ES-I3 (cell line): ENCODE measurements around the gene PIK3CD.
"Not testable (repeated sequence)": the region's sequence is repeated elsewhere in the genome, so short reads cannot be mapped to it uniquely, and the experiment has no call there.

Source experiments
- H3K36me3 ChIP-seq: 2 replicates; pipeline ENCODE4 v1.6.1; 2013; ENCODE audit warnings: mild to moderate bottlenecking, low read length, control low read depth, moderate library complexity; ENCODE audit not compliant: insufficient read depth
- H3K4me1 ChIP-seq: 2 replicates; pipeline ENCODE4 v1.6.1; 2013; ENCODE audit warnings: mild to moderate bottlenecking, control low read depth, low read length; ENCODE audit not compliant: insufficient read depth
- H3K9ac ChIP-seq: 2 replicates; pipeline ENCODE4 v1.6.1; 2013; ENCODE audit warnings: low read depth, mild to moderate bottlenecking, low read length, moderate library complexity
- H3K9me3 ChIP-seq: 2 replicates; pipeline ENCODE4 v1.6.1; 2013; ENCODE audit warnings: mild to moderate bottlenecking, low read length, moderate library complexity; ENCODE audit not compliant: control insufficient read depth, insufficient read depth

Gene PIK3CD

GRCh38 chr1:9612162-9612845 is 39.2 kb upstream of the PIK3CD start:
- H3K9me3 ChIP-seq: no peaks in the 10 kb centered on the region
- no peak overlapping the region for H3K9ac ChIP-seq
- no peaks in the 10 kb centered on the region; the same call in 1 of the 2 replicates for H3K36me3 ChIP-seq
- no peaks in the 10 kb centered on the region for H3K4me1 ChIP-seq

GRCh38 chr1:9612871-9613624 is 38.5 kb upstream of the PIK3CD start:
- H3K36me3 ChIP-seq: no peaks in the 10 kb centered on the region; the same call in 1 of the 2 replicates
- H3K9ac ChIP-seq: no peak overlapping the region
- H3K4me1 ChIP-seq: no peaks in the 10 kb centered on the region
- H3K9me3 ChIP-seq: no peaks in the 10 kb centered on the region

GRCh38 chr1:9613625-9614299 is 37.8 kb upstream of the PIK3CD start:
- Histone ChIP-seq H3K9ac (no peak overlapping the region), H3K36me3 (no peaks in the 10 kb centered on the region; the same call in 1 of the 2 replicates), H3K9me3 (no peaks in the 10 kb centered on the region), H3K4me1 (no peaks in the 10 kb centered on the region)

- no peak overlapping the region for H3K9ac ChIP-seq
- H3K36me3 ChIP-seq: no peaks in the 10 kb centered on the region
- no peaks in the 10 kb centered on the region for H3K9me3 ChIP-seq
- H3K4me1 ChIP-seq: no peaks in the 10 kb centered on the region
These were observed 36.0 kb upstream of the PIK3CD start for GRCh38 chr1:9615316-9616063.

DNA sequence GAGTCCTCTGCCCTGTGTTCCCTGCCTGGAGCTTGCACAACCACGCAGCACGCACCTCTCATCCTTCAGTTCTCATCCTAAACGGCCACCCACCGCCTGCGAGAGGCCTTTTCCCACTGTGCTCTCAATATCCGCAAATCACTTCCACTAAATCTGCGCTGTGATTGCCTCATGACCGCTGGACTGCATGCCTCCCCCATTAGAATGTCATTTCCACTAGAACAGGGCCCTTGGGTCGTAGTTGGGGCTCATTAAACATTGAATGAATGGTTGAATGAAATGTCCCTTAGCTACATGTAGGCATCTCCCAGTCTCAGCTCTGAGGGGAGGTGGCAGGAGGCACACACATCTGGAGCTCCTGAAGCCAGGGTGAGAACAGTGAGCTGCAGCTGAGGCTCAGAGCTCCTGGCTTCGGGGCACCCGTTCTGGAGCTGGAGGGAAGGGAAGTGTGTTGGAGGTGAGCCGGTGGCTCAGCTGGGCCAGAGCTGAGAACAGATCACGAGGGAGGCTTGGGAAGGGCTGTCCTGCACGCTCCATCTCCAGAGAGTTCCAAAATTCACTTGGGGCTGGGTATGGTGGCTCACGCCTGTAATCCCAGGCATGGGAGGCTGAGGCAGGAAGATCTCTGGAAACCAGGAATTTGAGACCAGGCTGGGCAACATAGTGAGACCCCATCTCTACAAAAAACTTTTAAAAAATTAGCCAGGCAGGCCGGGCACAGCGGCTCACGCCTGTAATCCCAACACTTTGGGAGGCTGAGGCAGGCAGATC is 32.4 kb upstream of the PIK3CD start:
- Histone ChIP-seq H3K4me1 (no peaks in the 10 kb centered on the region), H3K9ac (no peak overlapping the region), H3K9me3 (no peaks in the 10 kb centered on the region), H3K36me3 (no peaks in the 10 kb centered on the region)

GRCh38 chr1:9621032-9621431 is 30.5 kb upstream of the PIK3CD start:
- no peaks in the 10 kb centered on the region for H3K36me3 ChIP-seq
- H3K4me1 ChIP-seq: no peaks in the 10 kb centered on the region
- H3K9ac ChIP-seq: no peak overlapping the region
- H3K9me3 ChIP-seq: no peaks in the 10 kb centered on the region

GRCh38 chr1:9624081-9624480 is 27.4 kb upstream of the PIK3CD start:
- H3K4me1 ChIP-seq: no peaks in the 10 kb centered on the region
- H3K9ac ChIP-seq: no peak overlapping the region
- no peaks in the 10 kb centered on the region for H3K9me3 ChIP-seq
- H3K36me3 ChIP-seq: no peaks in the 10 kb centered on the region

- not testable (repeated sequence) for H3K9me3 ChIP-seq, H3K4me1 ChIP-seq, H3K9ac ChIP-seq, H3K36me3 ChIP-seq
These were observed 26.5 kb upstream of the PIK3CD start for GRCh38 chr1:9625030-9625429.

GRCh38 chr1:9626201-9626608 is 25.3 kb upstream of the PIK3CD start:
- Histone ChIP-seq H3K9ac (no peak overlapping the region), H3K9me3 (no peaks in the 10 kb centered on the region), H3K4me1 (no peaks in the 10 kb centered on the region), H3K36me3 (no peaks in the 10 kb centered on the region)

GRCh38 chr1:9628541-9629444 is 22.7 kb upstream of the PIK3CD start:
- no peaks in the 10 kb centered on the region for H3K9me3 ChIP-seq
- H3K4me1 ChIP-seq: no peaks in the 10 kb centered on the region
- no peak overlapping the region for H3K9ac ChIP-seq
- no peaks in the 10 kb centered on the region for H3K36me3 ChIP-seq

DNA sequence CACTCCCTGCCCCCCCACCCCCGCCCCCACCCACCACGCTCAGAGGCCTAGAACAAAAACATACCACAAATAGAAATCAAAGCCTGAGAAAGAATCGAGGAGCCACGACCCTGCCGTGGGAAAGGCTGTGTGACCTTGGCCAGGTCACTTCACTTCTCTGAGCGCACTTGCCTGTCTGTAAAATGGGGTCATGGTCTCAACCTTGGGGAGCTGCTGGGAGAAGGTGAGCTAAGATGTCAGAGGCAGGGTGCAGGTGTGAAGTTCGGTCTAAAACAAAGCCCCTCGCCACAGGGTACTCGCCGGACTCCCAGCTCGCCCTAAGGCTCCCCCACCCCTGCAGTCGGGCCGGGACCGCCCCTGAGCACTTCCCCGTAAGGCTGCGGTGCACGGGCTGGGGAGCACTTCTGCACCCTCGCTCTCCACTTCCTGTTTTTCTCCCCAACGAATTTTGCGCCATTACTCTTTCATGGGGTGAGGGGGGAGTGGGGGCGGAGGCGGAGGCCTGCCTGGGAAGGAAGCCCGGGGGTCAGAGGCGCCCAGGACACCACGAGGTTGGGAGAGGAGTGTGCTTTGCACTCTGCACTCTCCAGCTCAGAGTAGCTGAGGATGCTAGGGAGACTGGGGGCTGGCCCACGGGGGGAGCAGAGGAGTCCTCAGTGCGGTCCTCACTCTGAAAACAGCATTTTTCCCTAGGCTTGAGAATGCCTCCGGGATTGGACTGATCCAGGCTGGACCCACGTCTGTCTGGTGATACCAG is 21.9 kb upstream of the PIK3CD start:
- H3K9ac ChIP-seq: no peak overlapping the region
- H3K9me3 ChIP-seq: no peaks in the 10 kb centered on the region
- no peaks in the 10 kb centered on the region for H3K4me1 ChIP-seq
- no peaks in the 10 kb centered on the region for H3K36me3 ChIP-seq

DNA sequence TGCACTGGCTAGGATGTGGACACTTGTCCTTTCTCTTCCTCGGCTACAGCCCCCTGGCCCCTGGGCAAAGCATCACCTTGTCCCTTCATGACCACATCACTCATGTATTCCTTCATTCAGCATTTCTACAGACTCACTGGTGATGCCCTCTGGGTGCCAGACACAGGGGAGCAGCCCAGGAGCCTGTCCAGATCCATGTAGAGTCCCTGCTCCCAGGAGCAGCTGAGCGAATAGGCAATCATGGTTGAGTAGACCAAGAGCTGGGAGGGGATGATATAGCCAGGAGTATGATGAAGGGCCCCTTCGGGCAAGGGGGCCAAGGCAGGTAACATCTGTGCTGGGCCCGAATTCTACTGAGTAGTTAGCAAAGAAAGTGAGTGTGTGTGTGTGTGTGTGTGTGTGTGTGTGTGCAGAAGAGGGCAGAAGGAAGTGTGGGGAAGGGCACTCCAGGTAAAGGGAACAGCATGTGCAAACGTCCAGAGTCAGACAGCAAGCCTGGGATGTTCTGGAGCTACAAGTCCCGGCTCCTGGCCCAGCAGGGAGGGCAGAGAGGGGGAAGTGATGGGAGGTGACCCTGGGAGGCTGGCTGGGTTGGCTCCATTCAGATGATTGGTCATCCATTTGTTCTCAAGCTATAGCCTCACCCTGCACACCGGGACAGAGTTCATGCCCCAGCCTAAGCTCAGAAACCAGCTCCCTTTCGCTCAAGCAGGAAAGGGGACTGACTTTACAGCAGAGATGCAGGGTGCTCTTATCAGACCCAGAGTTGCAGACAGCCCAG is 21.0 kb upstream of the PIK3CD start:
- Histone ChIP-seq H3K9ac (no peak overlapping the region), H3K4me1 (no peaks in the 10 kb centered on the region), H3K9me3 (no peaks in the 10 kb centered on the region), H3K36me3 (no peaks in the 10 kb centered on the region)
